Stimulated activated CD4-positive, alpha-beta T cell treated with anti-CD3 and anti-CD28 coated beads, TNF-alpha, amount 100 ng/mL, for 24 hours (primary cell): Measurements from ENCODE around the gene RBBP5.
"Not testable (repeated sequence)": the region's sequence is repeated elsewhere in the genome, so short reads cannot be mapped to it uniquely, and the experiment has no call there.

Experiments used
- DNase-seq, 3 experiments: peaks; one replicate each; pipeline ENCODE4 v3.0.0-alpha.2; 2020; ENCODE audit warnings: low read depth in 3 of 3

RBBP5 gene

GRCh38 chr1:205121660-205122488 lies at the start of gene RBBP5:
Gene RBBP5 (minus strand): TSS chr1:205121978. CDS start chr1:205121873, 105 bp downstream.
- DNase-seq, result peak; percentile 89 to 93 (median 89)

- no peak for DNase-seq
Observed at GRCh38 chr1:205171369-205171768, 49.6 kb upstream of the RBBP5 start.

GRCh38 chr1:205170532-205171269 lies 48.9 kb upstream of the RBBP5 start:
- no peak for DNase-seq

- DNase-seq, result no peak
Observed at GRCh38 chr1:205169248-205169647, 47.5 kb upstream of the RBBP5 start.

GRCh38 chr1:205168291-205168690 lies 46.5 kb upstream of the RBBP5 start:
- no peak for DNase-seq

- DNase-seq, result no peak
Observed at GRCh38 chr1:205162301-205162700, 40.5 kb upstream of the RBBP5 start.

- no peak for DNase-seq
Observed at GRCh38 chr1:205161076-205161475, 39.3 kb upstream of the RBBP5 start.

- no peak for DNase-seq
Observed at GRCh38 chr1:205158048-205158616, 36.4 kb upstream of the RBBP5 start.

GRCh38 chr1:205155665-205156377 lies 34.0 kb upstream of the RBBP5 start:
- not testable (repeated sequence) for DNase-seq

- DNase-seq, result no peak
Observed at GRCh38 chr1:205152505-205152904, 30.7 kb upstream of the RBBP5 start.

GRCh38 chr1:205150651-205151428 lies 29.1 kb upstream of the RBBP5 start:
- DNase-seq, result no peak

- no peak for DNase-seq
Observed at GRCh38 chr1:205147191-205147835, 25.5 kb upstream of the RBBP5 start.

GRCh38 chr1:205144751-205145150 lies 23.0 kb upstream of the RBBP5 start:
- no peak for DNase-seq

GRCh38 chr1:205144046-205144720 lies 22.4 kb upstream of the RBBP5 start:
- no peak for DNase-seq

GRCh38 chr1:205142102-205142469 lies 20.3 kb upstream of the RBBP5 start:
- DNase-seq, result no peak

GRCh38 chr1:205141236-205142101 lies 19.7 kb upstream of the RBBP5 start:
- DNase-seq, result peak; percentile 42 to 71 (median 51)

- DNase-seq, result no peak
Observed at GRCh38 chr1:205140113-205140512, 18.3 kb upstream of the RBBP5 start.

- no peak for DNase-seq
Observed at GRCh38 chr1:205137901-205138300, 16.1 kb upstream of the RBBP5 start.

GRCh38 chr1:205133287-205133686 lies 11.5 kb upstream of the RBBP5 start:
- no peak for DNase-seq
